Mesendoderm (in vitro differentiated cells): ENCODE results near the gene CPT2.
A peak's percentile ranks its signal among the peaks of the same experiment; 100 is the strongest.

Source experiments
- DNase-seq: peaks from one replicate; pipeline ENCODE4 v3.0.0; 2013
- H2AK5ac ChIP-seq: 2 replicates; pipeline ENCODE4 v1.6.1; 2013; ENCODE audit warnings: low read length, inconsistent platforms
- H2BK120ac ChIP-seq: 2 replicates; pipeline ENCODE4 v1.6.1; 2013; ENCODE audit warnings: low read depth, mild to moderate bottlenecking, low read length, moderate library complexity, mixed read lengths
- H2BK15ac ChIP-seq: replicated peaks from 2 replicates; pipeline ENCODE4 v1.6.1; 2013; ENCODE audit warnings: low read depth, mild to moderate bottlenecking, moderate library complexity
- H2BK5ac ChIP-seq: 2 replicates; pipeline ENCODE4 v1.6.1; 2013; ENCODE audit warnings: low read length, inconsistent platforms
- H3K18ac ChIP-seq: 2 replicates; pipeline ENCODE4 v1.6.1; 2013; ENCODE audit warnings: mild to moderate bottlenecking, low read length, mixed read lengths
- H3K23ac ChIP-seq: one replicate; pipeline ENCODE4 v1.6.1; 2013; ENCODE audit warnings: low read length
- H3K27ac ChIP-seq: 2 replicates; pipeline ENCODE4 v1.5.1; 2013; ENCODE audit warnings: low read depth, mild to moderate bottlenecking, inconsistent platforms, low read length, moderate library complexity
- H3K27me3 ChIP-seq: 2 replicates; pipeline ENCODE4 v1.6.1; 2013; ENCODE audit warnings: low read length, control low read depth, mild to moderate bottlenecking, inconsistent platforms; ENCODE audit not compliant: insufficient read depth, poor library complexity
- H3K36me3 ChIP-seq: 2 replicates; pipeline ENCODE4 v1.6.1; 2013; ENCODE audit warnings: low read length, inconsistent platforms; ENCODE audit not compliant: control insufficient read depth, insufficient read depth
- H3K4ac ChIP-seq: one replicate; pipeline ENCODE4 v1.6.1; 2013; ENCODE audit warnings: low read depth, mild to moderate bottlenecking, low read length, moderate library complexity
- H3K4me1 ChIP-seq: 2 replicates; pipeline ENCODE4 v1.6.1; 2013; ENCODE audit warnings: low read depth, low read length, inconsistent platforms; ENCODE audit not compliant: control insufficient read depth
- H3K4me2 ChIP-seq: 2 replicates; pipeline ENCODE4 v1.6.1; 2013; ENCODE audit warnings: low read length
- H3K4me3 ChIP-seq: 2 replicates; pipeline ENCODE4 v1.5.1; 2013; ENCODE audit warnings: mild to moderate bottlenecking, low read length
- H3K56ac ChIP-seq: one replicate; pipeline ENCODE4 v1.6.1; 2013; ENCODE audit warnings: low read length
- H3K79me1 ChIP-seq: 2 replicates; pipeline ENCODE4 v1.6.1; 2013; ENCODE audit warnings: low read length, inconsistent platforms
- H3K79me2 ChIP-seq: 2 replicates; pipeline ENCODE4 v1.6.1; 2013; ENCODE audit warnings: mild to moderate bottlenecking, low read length; ENCODE audit not compliant: control insufficient read depth, insufficient read depth
- H3K9ac ChIP-seq: 2 replicates; pipeline ENCODE4 v1.6.1; 2013; ENCODE audit warnings: low read length, inconsistent platforms
- H4K5ac ChIP-seq: one replicate; pipeline ENCODE4 v1.6.1; 2013; ENCODE audit warnings: low read length
- H4K8ac ChIP-seq: one replicate; pipeline ENCODE4 v1.6.1; 2013; ENCODE audit warnings: low read depth, mild to moderate bottlenecking, control low read depth, low read length, moderate library complexity
- WGBS: extraction: QIAGEN DNeasy Blood & Tissue Kit; methylation state at CpG from one replicate; pipeline ENCODE4 v1.1.7; 2013; ENCODE audit warnings: low lambda C conversion rate, missing lambda C conversion rate; ENCODE audit not compliant: insufficient coverage; ENCODE audit errors: extremely low coverage; 5-methylcytosine and 5-hydroxymethylcytosine counted together

CPT2 gene

GRCh38 chr1:53174971-53175913 lies 21.4 kb upstream of the CPT2 start:
- H2AK5ac ChIP-seq = no peak overlapping the region
- no peak overlapping the region for H3K9ac ChIP-seq
- H3K79me1 ChIP-seq = no peaks in the 10 kb centered on the region
- H3K56ac ChIP-seq = no peak overlapping the region
- H3K18ac ChIP-seq = no peak overlapping the region
- H3K4me2 ChIP-seq = no peak overlapping the region
- no peaks in the 10 kb centered on the region for H3K36me3 ChIP-seq
- H2BK5ac ChIP-seq = no peak overlapping the region
- no peak overlapping the region for H3K27ac ChIP-seq
- H2BK120ac ChIP-seq = no peak overlapping the region
- H3K79me2 ChIP-seq = no peaks in the 10 kb centered on the region
- no peaks in the 10 kb centered on the region for H3K27me3 ChIP-seq
- H3K23ac ChIP-seq = no peak overlapping the region
- no peaks in the 10 kb centered on the region for H3K4me1 ChIP-seq
- no peak overlapping the region for H2BK15ac ChIP-seq
- H4K8ac ChIP-seq = no peak overlapping the region
- H3K4ac ChIP-seq = no peak overlapping the region
- no peak overlapping the region for H3K4me3 ChIP-seq
- WGBS = no CpG with 5 or more reads among the region's 10 CpGs
- DNase-seq = no peak
- no peak overlapping the region for H4K5ac ChIP-seq

- Histone ChIP-seq H3K4me1 (no peaks in the 10 kb centered on the region), H2AK5ac (no peak overlapping the region), H3K4ac (no peak overlapping the region), H2BK5ac (no peak overlapping the region), H4K5ac (no peak overlapping the region), H4K8ac (no peak overlapping the region), H3K4me2 (no peak overlapping the region), H3K27ac (no peak overlapping the region), H3K27me3 (no peaks in the 10 kb centered on the region), H3K23ac (no peak overlapping the region), H3K4me3 (no peak overlapping the region), H3K36me3 (no peaks in the 10 kb centered on the region), H3K9ac (no peak overlapping the region), H3K79me1 (no peaks in the 10 kb centered on the region), H3K56ac (no peak overlapping the region), H3K18ac (no peak overlapping the region), H3K79me2 (no peaks in the 10 kb centered on the region), H2BK15ac (no peak overlapping the region), H2BK120ac (no peak overlapping the region)
- WGBS = no CpG with 5 or more reads among the region's 10 CpGs
- DNase-seq = no peak
Observed at GRCh38 chr1:53176452-53177208, 20.0 kb upstream of the CPT2 start.

GRCh38 chr1:53180226-53180625 lies 16.4 kb upstream of the CPT2 start:
- H3K79me2 ChIP-seq = no peaks in the 10 kb centered on the region
- no peak overlapping the region for H4K8ac ChIP-seq
- H3K9ac ChIP-seq = no peak overlapping the region
- H3K4ac ChIP-seq = no peak overlapping the region
- no peak overlapping the region for H2BK120ac ChIP-seq
- WGBS = no CpG with 5 or more reads among the region's 2 CpGs
- H2AK5ac ChIP-seq = no peak overlapping the region
- no peak overlapping the region for H3K56ac ChIP-seq
- no peak overlapping the region for H3K4me3 ChIP-seq
- no peak overlapping the region for H3K27ac ChIP-seq
- H4K5ac ChIP-seq = no peak overlapping the region
- H3K18ac ChIP-seq = no peak overlapping the region
- H2BK15ac ChIP-seq = no peak overlapping the region
- no peaks in the 10 kb centered on the region for H3K4me1 ChIP-seq
- no peaks in the 10 kb centered on the region for H3K27me3 ChIP-seq
- H3K79me1 ChIP-seq = no peaks in the 10 kb centered on the region
- DNase-seq = no peak
- no peak overlapping the region for H3K4me2 ChIP-seq
- H3K23ac ChIP-seq = no peak overlapping the region
- no peak overlapping the region for H2BK5ac ChIP-seq
- H3K36me3 ChIP-seq = no peaks in the 10 kb centered on the region

GRCh38 chr1:53180951-53181350 lies 15.7 kb upstream of the CPT2 start:
- no peak overlapping the region for H3K4ac ChIP-seq
- no peak overlapping the region for H3K4me2 ChIP-seq
- H3K4me3 ChIP-seq = no peak overlapping the region
- no peak overlapping the region for H4K8ac ChIP-seq
- no peaks in the 10 kb centered on the region for H3K27me3 ChIP-seq
- no peak overlapping the region for H2BK15ac ChIP-seq
- no peak overlapping the region for H3K9ac ChIP-seq
- no peaks in the 10 kb centered on the region for H3K4me1 ChIP-seq
- H2BK120ac ChIP-seq = no peak overlapping the region
- no peaks in the 10 kb centered on the region for H3K79me2 ChIP-seq
- WGBS = no CpG with 5 or more reads among the region's 5 CpGs
- H4K5ac ChIP-seq = no peak overlapping the region
- H2AK5ac ChIP-seq = no peak overlapping the region
- no peak overlapping the region for H3K18ac ChIP-seq
- no peak overlapping the region for H3K56ac ChIP-seq
- H3K23ac ChIP-seq = no peak overlapping the region
- no peaks in the 10 kb centered on the region for H3K79me1 ChIP-seq
- H3K36me3 ChIP-seq = no peaks in the 10 kb centered on the region
- H2BK5ac ChIP-seq = no peak overlapping the region
- H3K27ac ChIP-seq = no peak overlapping the region
- DNase-seq = no peak

- no peak overlapping the region for H2BK15ac ChIP-seq
- H2AK5ac ChIP-seq = no peak overlapping the region
- no peak overlapping the region for H3K9ac ChIP-seq
- no peak overlapping the region for H2BK5ac ChIP-seq
- H3K27me3 ChIP-seq = no peaks in the 10 kb centered on the region
- no peaks in the 10 kb centered on the region for H3K79me1 ChIP-seq
- no peak overlapping the region for H2BK120ac ChIP-seq
- no peak overlapping the region for H3K4me2 ChIP-seq
- H4K8ac ChIP-seq = no peak overlapping the region
- no peaks in the 10 kb centered on the region for H3K79me2 ChIP-seq
- H3K4me1 ChIP-seq = no peaks in the 10 kb centered on the region
- H3K56ac ChIP-seq = no peak overlapping the region
- no peak overlapping the region for H3K23ac ChIP-seq
- H3K4me3 ChIP-seq = no peak overlapping the region
- no peak overlapping the region for H3K18ac ChIP-seq
- no peak overlapping the region for H3K4ac ChIP-seq
- H3K36me3 ChIP-seq = no peaks in the 10 kb centered on the region
- WGBS = no CpG with 5 or more reads among the region's 16 CpGs
- peak; percentile 86 for DNase-seq
- H3K27ac ChIP-seq = no peak overlapping the region
- no peak overlapping the region for H4K5ac ChIP-seq
Observed at GRCh38 chr1:53182111-53182593, 14.5 kb upstream of the CPT2 start.
